Erythroblast (primary cell): Measurements from ENCODE around the gene SFRP5.

Experiments used
- GATA1 ChIP-seq: IDR thresholded peaks from 2 replicates; pipeline ENCODE4 v1.6.1; 2011; ENCODE audit warnings: low read depth, mild to moderate bottlenecking, control low read depth, low read length, moderate library complexity
- POLR2A ChIP-seq: IDR thresholded peaks from 2 replicates; pipeline ENCODE4 v1.6.1; 2011; ENCODE audit warnings: mild to moderate bottlenecking, low read length

- TF ChIP-seq POLR2A (no peak), GATA1 (no peak)
Observed at GRCh38 chr10:97785731-97786130, 13.9 kb upstream of the SFRP5 start.
